H9 (cell line): ENCODE data around the gene KLHDC3. TPM values are rescaled to one million over a fixed set of nuclear protein-coding genes. Genes with fewer than 3 reads are reported as not detected.
A peak's percentile ranks its signal among the peaks of the same experiment; 100 is the strongest.

Experiments used
- DNase-seq: peaks from one replicate; pipeline ENCODE4 v3.0.0-alpha.2; 2017
- H2AFZ ChIP-seq: one replicate; pipeline ENCODE4 v1.6.1; 2013; ENCODE audit warnings: mild to moderate bottlenecking, low read length, control low read depth, moderate library complexity
- H2AK5ac ChIP-seq: 2 replicates; pipeline ENCODE4 v1.6.1; 2013; ENCODE audit warnings: low read length, control low read depth, mixed read lengths; ENCODE audit not compliant: insufficient read length
- H2BK120ac ChIP-seq: one replicate; pipeline ENCODE4 v1.6.1; 2013; ENCODE audit warnings: low read depth, mild to moderate bottlenecking, low read length, control low read depth, inconsistent platforms; ENCODE audit not compliant: poor library complexity, severe bottlenecking
- H2BK12ac ChIP-seq: 2 replicates; pipeline ENCODE4 v1.6.1; 2013; ENCODE audit warnings: low read length, control low read depth, mixed read lengths, low read depth; ENCODE audit not compliant: insufficient read length
- H2BK15ac ChIP-seq: 2 replicates; pipeline ENCODE4 v1.6.1; 2013; ENCODE audit warnings: low read depth, low read length, control low read depth
- H2BK20ac ChIP-seq: one replicate; pipeline ENCODE4 v1.6.1; 2013; ENCODE audit warnings: low read depth, mild to moderate bottlenecking, low read length, control low read depth, inconsistent platforms; ENCODE audit not compliant: poor library complexity, severe bottlenecking
- H2BK5ac ChIP-seq: 2 replicates; pipeline ENCODE4 v1.6.1; 2013; ENCODE audit warnings: low read length, control low read depth, mixed read lengths; ENCODE audit not compliant: insufficient read length
- H3K14ac ChIP-seq: 2 replicates; pipeline ENCODE4 v1.6.1; 2013; ENCODE audit warnings: low read length, control low read depth; ENCODE audit not compliant: insufficient read depth
- H3K18ac ChIP-seq: 2 replicates; pipeline ENCODE4 v1.6.1; 2013; ENCODE audit warnings: low read depth, mild to moderate bottlenecking, mixed read lengths, low read length, control low read depth; ENCODE audit not compliant: insufficient read length
- H3K23ac ChIP-seq: 2 replicates; pipeline ENCODE4 v1.6.1; 2013; ENCODE audit warnings: low read length, control low read depth, mixed read lengths, low read depth; ENCODE audit not compliant: insufficient read length
- H3K23me2 ChIP-seq: 2 replicates; pipeline ENCODE4 v1.6.1; 2013; ENCODE audit warnings: low read depth, mild to moderate bottlenecking, mixed read lengths, low read length, control low read depth; ENCODE audit not compliant: insufficient read length, poor library complexity, severe bottlenecking
- H3K27ac ChIP-seq: 2 replicates; pipeline ENCODE4 v1.5.1; 2013; ENCODE audit warnings: low read length, control low read depth, mixed read lengths, low read depth; ENCODE audit not compliant: insufficient read length
- H3K27me3 ChIP-seq: 2 replicates; pipeline ENCODE4 v1.6.1; 2013; ENCODE audit warnings: low read length, control low read depth, inconsistent platforms; ENCODE audit not compliant: insufficient read depth
- H3K4ac ChIP-seq: 2 replicates; pipeline ENCODE4 v1.6.1; 2013; ENCODE audit warnings: low read depth, mild to moderate bottlenecking, control low read depth, inconsistent platforms, low read length, moderate library complexity
- H3K4me1 ChIP-seq: 2 replicates; pipeline ENCODE4 v1.6.1; 2013; ENCODE audit warnings: low read length, control low read depth, inconsistent platforms; ENCODE audit not compliant: insufficient read depth
- H3K4me2 ChIP-seq: 2 replicates; pipeline ENCODE4 v1.6.1; 2013; ENCODE audit warnings: low read length, control low read depth, mixed read lengths; ENCODE audit not compliant: insufficient read length, insufficient read depth
- H3K56ac ChIP-seq: 2 replicates; pipeline ENCODE4 v1.6.1; 2013; ENCODE audit warnings: low read depth, mild to moderate bottlenecking, mixed read lengths, low read length, control low read depth; ENCODE audit not compliant: insufficient read length
- H3K79me1 ChIP-seq: 2 replicates; pipeline ENCODE4 v1.6.1; 2013; ENCODE audit warnings: low read depth, mild to moderate bottlenecking, moderate library complexity, low read length, control low read depth, inconsistent platforms; ENCODE audit not compliant: insufficient read depth, poor library complexity, severe bottlenecking
- H3K79me2 ChIP-seq: 2 replicates; pipeline ENCODE4 v1.6.1; 2013; ENCODE audit warnings: low read length, control low read depth, inconsistent platforms; ENCODE audit not compliant: insufficient read depth
- H3K9ac ChIP-seq: 2 replicates; pipeline ENCODE4 v1.6.1; 2013; ENCODE audit warnings: low read length, control low read depth, mixed read lengths; ENCODE audit not compliant: insufficient read length; ENCODE audit errors: extremely low read depth
- H3K9me3 ChIP-seq: one replicate; pipeline ENCODE4 v1.6.1; 2013; ENCODE audit warnings: low read depth, low read length, inconsistent platforms; ENCODE audit not compliant: control insufficient read depth
- H3T11ph ChIP-seq: one replicate; pipeline ENCODE4 v1.6.1; 2013; ENCODE audit warnings: mild to moderate bottlenecking, low read length, control low read depth, inconsistent platforms
- H4K20me1 ChIP-seq: one replicate; pipeline ENCODE4 v1.6.1; 2013; ENCODE audit not compliant: control insufficient read depth, insufficient read length, insufficient read depth
- H4K5ac ChIP-seq: 2 replicates; pipeline ENCODE4 v1.6.1; 2013; ENCODE audit warnings: low read depth, mild to moderate bottlenecking, mixed read lengths, low read length, control low read depth; ENCODE audit not compliant: insufficient read length
- H4K8ac ChIP-seq: replicated peaks from 2 replicates; pipeline ENCODE4 v1.6.1; 2013; ENCODE audit warnings: low read length, control low read depth, mixed read lengths, low read depth; ENCODE audit not compliant: insufficient read length
- H4K91ac ChIP-seq: 2 replicates; pipeline ENCODE4 v1.6.1; 2013; ENCODE audit warnings: low read depth, mild to moderate bottlenecking, moderate library complexity, mixed read lengths, low read length, control low read depth; ENCODE audit not compliant: insufficient read length
- H3K27ac Mint-ChIP-seq, 3 experiments: 2 replicates in 2 of 3; 3 replicates in 1 of 3; pipeline ENCODE4 v1.8.0; 2020 to 2021; ENCODE audit warnings: mixed read lengths in 3 of 3, mild to moderate bottlenecking in 1 of 3, moderate library complexity in 1 of 3
- H3K27me3 Mint-ChIP-seq: 2 replicates; pipeline ENCODE4 v1.8.0; 2021; ENCODE audit warnings: low read depth, mild to moderate bottlenecking, moderate library complexity, mixed read lengths
- H3K36me3 Mint-ChIP-seq, 3 experiments: 2 replicates in 2 of 3; 3 replicates in 1 of 3; pipeline ENCODE4 v1.8.0; 2020 to 2021; ENCODE audit warnings: low read depth in 3 of 3, mixed read lengths in 3 of 3; ENCODE audit not compliant: insufficient read depth in 1 of 3
- H3K4me1 Mint-ChIP-seq, 2 experiments: 2 replicates each; pipeline ENCODE4 v1.8.0; 2020; ENCODE audit warnings: mixed read lengths in 2 of 2
- H3K4me3 Mint-ChIP-seq, 2 experiments: 2 replicates in 1 of 2; 3 replicates in 1 of 2; pipeline ENCODE4 v1.8.0; 2020 to 2021; ENCODE audit warnings: mild to moderate bottlenecking in 2 of 2, mixed read lengths in 2 of 2, moderate library complexity in 1 of 2
- H3K9me3 Mint-ChIP-seq, 2 experiments: 2 replicates in 1 of 2; 3 replicates in 1 of 2; pipeline ENCODE4 v1.8.0; 2020; ENCODE audit warnings: mild to moderate bottlenecking in 2 of 2, mixed read lengths in 2 of 2, moderate library complexity in 1 of 2
- WGBS: extraction: QIAGEN DNeasy Blood & Tissue Kit; methylation state at CpG from one replicate; pipeline ENCODE4 v1.1.7; 2013; ENCODE audit warnings: missing lambda C conversion rate, low lambda C conversion rate, mixed read lengths; ENCODE audit not compliant: insufficient read length; ENCODE audit errors: extremely low coverage; 5-methylcytosine and 5-hydroxymethylcytosine counted together
- total RNA-seq: library from RNA; stranded (reverse); gene quantifications from 2 replicates; pipeline ENCODE4 v1.2.1, GENCODE V29; 2021
- TF ChIP-seq, protein P1 (sequence below): fragments of 200-600 bp; sonication (generic); conservative IDR thresholded peaks from 3 replicates; pipeline ENCODE4 v1.8.0; 2021; ENCODE audit warnings: antibody characterized with exemption, mild to moderate bottlenecking

The KLHDC3 gene
- total RNA-seq, 1 experiment from 2014 or later, result 146 TPM

- Histone ChIP-seq H3K23ac (no peak overlapping the region), H3K9me3 (no peaks in the 10 kb centered on the region), H3K27ac (no peak overlapping the region), H3K79me2 (peaks cover 10% of the 10 kb centered on the region; the same call in 1 of the 2 replicates), H2BK20ac (no peak overlapping the region), H4K8ac (no peak overlapping the region), H3K9ac (no peak overlapping the region), H3K79me1 (peaks cover 3% of the 10 kb centered on the region), H3K18ac (no peak overlapping the region), H3K14ac (no peak overlapping the region), H2BK5ac (no peak overlapping the region), H2AFZ (no peak overlapping the region), H2AK5ac (no peak overlapping the region), H2BK15ac (no peak overlapping the region), H3K4me1 (0 out of 2 replicates have a peak, but pooled peaks cover 4% of the 10 kb centered on the region), H3K56ac (no peak overlapping the region), H2BK12ac (no peak overlapping the region), H3K4me2 (no peak overlapping the region), H4K91ac (no peak overlapping the region), H3T11ph (no peak overlapping the region), H3K4ac (no peak overlapping the region), H2BK120ac (no peak overlapping the region), H3K27me3 (no peaks in the 10 kb centered on the region), H4K5ac (no peak overlapping the region), H3K23me2 (peaks cover 7% of the 10 kb centered on the region), H4K20me1 (no peaks in the 10 kb centered on the region)
- Mint-ChIP-seq H3K4me1 (peaks cover 38 to 43% of the 10 kb centered on the region in 2 experiments), H3K27ac (peak overlapping the region; percentile 21 to 73 (median 41); a peak in 2 of 7 replicates), H3K4me3 (no peak overlapping the region), H3K27me3 (no peaks in the 10 kb centered on the region; the same call in 1 of the 2 replicates), H3K36me3 (peaks cover 18 to 38% (median 36%) of the 10 kb centered on the region in 3 experiments), H3K9me3 (peaks cover 0 to 3% of the 10 kb centered on the region in 2 experiments; a peak in 1 of 5 replicates)
- no CpG with 5 or more reads among the region's 8 CpGs for WGBS
- DNase-seq, result no peak
- TF ChIP-seq, protein P1, sequence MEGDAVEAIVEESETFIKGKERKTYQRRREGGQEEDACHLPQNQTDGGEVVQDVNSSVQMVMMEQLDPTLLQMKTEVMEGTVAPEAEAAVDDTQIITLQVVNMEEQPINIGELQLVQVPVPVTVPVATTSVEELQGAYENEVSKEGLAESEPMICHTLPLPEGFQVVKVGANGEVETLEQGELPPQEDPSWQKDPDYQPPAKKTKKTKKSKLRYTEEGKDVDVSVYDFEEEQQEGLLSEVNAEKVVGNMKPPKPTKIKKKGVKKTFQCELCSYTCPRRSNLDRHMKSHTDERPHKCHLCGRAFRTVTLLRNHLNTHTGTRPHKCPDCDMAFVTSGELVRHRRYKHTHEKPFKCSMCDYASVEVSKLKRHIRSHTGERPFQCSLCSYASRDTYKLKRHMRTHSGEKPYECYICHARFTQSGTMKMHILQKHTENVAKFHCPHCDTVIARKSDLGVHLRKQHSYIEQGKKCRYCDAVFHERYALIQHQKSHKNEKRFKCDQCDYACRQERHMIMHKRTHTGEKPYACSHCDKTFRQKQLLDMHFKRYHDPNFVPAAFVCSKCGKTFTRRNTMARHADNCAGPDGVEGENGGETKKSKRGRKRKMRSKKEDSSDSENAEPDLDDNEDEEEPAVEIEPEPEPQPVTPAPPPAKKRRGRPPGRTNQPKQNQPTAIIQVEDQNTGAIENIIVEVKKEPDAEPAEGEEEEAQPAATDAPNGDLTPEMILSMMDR, result no peak
Measured at GRCh38 chr6:43055966-43056365, 41.9 kb downstream of the KLHDC3 start.
